Hematopoietic multipotent progenitor cell treated with erythropoietin and hydrocortisone succinate and interleukin-3 and kit ligand, for 4 days (in vitro differentiated cells): ENCODE data around the gene ASTN2.
"Not testable (repeated sequence)": the region's sequence is repeated elsewhere in the genome, so short reads cannot be mapped to it uniquely, and the experiment has no call there.

Experiments used
- DNase-seq: peaks from one replicate; pipeline ENCODE4 v3.0.0-alpha.2; 2015

Gene ASTN2

DNA sequence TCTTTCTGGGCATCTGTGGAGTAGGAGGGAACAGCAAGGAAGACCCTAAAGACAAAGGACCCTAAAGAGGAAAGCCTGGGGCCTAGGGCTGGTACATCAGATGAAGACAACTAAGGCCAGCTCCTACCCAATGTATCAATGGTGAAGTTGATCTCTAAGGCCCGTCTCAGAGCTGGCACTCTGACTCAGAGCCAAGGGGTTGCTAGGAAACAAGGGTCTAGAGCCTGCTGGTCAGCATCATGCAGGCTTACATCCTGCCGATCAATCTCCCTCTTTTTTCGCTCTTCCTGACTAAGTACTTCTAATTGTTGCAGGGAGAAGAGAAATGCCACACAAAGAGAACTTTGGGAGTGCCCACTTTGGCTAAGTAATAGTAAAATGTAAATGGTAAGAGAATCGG lies 701.6 kb downstream of the ASTN2 start:
- no peak for DNase-seq

DNA sequence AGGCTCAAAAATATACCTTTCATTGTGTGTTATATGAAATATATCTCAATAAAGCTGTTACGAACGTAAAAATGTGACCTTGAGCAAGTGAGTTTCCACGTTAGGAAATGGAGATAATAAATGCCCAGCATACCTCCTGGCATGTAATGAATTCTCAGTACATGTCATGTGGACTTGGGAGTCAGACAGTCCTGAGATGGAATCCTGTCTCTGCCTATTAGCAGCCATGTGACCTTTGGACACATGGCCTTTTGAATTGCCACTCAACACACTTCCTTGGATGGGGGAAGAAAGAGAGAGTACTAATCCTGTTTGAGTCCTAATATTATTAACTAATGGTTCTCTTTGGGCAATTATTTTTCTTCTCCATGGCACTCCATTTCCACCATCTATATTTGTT lies 702.1 kb downstream of the ASTN2 start:
- DNase-seq: no peak

DNA sequence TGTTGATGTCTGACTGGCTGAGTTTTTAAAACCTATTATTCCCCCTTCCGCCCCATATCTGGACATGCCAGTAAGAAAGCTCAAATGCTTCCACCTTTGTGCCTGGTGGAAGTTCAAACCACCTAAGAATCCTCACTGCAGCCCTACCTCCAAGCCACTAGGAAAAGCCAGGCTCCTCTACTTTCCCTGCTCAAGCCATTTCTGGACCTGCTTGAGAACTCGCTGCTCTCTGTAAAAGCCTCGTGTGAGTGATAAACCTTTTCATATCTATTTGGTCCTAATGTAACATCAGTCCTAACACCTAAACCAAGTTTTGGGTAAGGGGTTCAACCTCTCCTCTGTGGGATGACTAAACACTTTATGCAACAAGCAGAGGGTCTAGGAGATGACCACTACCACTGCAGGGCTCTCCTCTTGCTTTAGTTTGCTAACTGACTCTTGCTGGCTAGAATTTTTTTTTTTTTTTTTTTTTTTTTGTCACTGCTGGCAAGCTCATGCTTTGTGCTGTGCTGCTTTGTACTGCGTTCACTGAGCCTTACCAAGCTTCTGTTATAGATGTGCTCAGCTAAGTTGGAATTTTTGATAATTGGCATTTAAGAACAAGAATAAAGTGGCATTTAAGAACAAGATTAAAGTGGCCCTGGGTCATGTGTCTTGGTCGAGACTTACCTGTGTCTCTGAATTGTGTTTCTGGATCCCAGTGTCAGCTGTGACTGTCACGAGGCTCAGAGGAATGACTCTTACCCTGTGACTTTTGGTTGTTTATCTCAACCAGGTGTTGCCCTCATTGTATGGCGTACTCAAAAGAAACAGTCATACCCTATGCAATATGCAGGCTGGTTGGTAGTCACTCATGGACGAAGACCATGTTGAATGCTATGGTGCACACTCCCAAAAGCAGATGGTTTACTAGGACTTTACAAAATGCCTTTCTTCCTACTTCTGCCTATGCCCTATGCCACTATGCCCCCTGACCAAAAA lies 708.3 kb downstream of the ASTN2 start:
- DNase-seq: no peak

DNA sequence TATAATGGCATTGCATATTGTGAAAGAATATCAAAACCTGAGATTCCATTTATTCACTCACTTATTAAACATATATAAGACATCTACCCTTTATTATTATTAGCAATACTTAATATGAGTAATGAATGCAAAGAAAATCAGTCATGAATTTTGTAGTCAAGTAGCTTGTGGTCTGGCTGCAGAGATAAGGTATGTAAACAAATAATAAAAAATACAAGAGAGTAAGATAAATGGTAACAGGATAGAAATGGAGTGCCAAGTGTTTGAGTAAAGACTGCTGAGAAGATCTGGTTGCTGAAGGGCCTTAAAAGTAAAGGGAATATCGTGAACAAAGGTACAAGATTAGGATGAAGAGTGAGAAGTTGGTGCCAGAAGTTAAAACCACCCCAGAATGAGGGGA lies 709.3 kb downstream of the ASTN2 start:
- DNase-seq: no peak

DNA sequence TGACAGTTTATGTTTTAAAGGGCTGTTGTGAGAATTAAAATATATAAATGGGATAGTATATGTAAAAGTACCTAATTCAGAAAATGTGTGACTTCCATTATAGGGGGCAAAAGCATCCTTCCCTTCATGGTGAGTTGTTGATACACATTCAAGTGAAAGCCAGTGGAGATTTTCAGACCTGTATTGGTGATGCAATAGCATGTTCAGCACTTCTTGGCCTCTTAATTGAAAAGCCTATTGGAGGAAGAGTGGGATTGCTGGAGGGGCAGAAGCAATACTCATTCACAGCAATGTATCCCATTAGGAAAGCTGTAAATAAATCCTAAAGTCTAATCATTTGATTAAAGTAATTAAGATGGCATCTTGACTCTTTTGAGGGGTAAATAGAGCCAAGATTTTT lies 710.4 kb downstream of the ASTN2 start:
- no peak for DNase-seq

DNA sequence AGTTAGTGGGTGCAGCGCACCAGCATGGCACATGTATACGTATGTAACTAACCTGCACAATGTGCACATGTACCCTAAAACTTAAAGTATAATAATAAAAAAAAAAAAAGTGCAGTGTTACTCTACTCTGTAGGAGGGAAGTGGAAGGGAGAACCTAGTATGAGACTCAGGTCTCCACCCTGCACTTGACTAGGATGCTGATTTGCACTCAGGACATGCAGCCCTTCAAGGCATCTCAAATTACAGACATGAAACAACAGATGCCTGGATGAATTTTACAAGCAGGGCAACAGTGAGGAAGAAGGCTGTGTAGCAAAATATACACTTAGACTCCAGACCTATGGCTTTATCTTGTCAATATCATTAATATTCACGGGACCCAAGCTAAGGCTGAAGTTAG lies 711.2 kb downstream of the ASTN2 start:
- DNase-seq: no peak

DNA sequence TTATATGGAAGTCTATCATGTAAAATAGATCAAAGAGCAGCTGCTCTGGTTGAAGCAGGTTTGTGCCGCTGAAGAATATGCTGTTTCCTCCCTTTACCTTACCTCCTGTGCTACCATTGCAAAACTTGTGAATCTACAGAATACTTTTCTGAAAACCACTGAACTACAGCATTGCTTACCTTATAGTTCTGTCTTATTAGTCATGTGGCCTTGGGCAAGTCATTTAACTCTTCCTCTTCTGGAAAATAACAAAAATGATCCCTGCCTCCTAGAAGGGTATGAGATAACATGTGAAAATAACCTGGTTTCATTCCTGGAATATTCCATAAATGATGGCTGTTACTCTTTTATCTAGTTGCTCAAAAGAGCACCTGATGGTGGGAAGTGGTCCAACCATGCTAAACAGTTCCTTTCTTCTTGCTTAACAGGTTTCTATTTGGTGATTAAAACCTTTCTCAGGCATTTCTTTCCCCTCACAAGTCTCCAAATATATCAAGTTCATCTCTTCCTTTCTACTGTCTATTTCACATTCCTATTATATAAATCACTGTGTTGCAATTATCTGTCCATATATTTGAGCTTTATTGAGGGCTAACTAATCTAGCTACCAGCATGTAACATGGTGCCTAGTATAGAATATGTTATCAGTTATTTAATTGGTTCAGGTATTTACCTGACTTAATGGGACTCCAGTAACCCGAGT lies 712.8 kb downstream of the ASTN2 start:
- DNase-seq: no peak

DNA sequence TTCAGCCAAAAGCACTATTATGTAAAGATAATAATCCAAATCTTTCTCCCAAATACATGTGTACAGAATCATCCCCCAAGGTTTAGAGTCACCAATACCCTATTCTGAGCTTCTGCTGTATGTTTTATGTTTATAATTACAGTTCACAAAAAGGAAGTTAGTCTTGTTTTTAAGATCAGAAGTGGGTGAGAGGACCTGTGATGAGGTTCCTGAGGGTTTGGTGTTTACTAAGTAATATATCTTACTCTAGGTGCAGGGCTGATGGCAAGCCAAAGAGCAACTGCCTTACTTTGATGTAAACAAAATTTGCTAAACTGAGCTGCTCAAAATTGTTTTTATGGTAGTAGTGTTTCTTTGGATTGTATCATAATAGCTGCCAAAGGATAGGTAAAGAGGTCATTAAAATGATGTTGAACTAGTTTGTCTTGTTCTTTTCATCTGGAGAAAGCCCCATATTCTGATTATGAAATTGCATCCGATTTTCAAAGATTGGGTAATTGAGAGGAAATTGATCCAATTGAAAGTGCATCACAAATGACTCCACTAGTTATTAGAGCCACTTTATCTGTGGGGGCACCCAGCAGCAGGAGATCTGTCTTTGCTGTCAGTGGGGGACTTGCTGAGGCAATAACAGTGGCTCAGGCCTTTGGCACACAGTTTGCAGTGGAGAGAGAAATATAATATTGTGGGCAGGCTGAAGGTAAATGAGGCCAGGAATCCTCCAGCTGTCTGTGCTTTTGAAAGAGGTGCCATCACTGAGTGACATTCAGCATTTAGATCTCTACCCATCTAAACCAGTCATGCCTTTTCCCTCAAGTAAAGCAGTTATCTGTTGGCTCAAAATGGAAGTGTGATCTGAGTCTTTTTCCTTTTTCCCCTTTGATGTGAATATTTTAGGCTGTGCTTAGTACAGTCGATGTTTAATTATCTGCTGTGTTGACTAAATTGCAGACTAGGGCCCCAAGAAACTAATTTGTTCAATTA lies 713.7 kb downstream of the ASTN2 start:
- no peak for DNase-seq

DNA sequence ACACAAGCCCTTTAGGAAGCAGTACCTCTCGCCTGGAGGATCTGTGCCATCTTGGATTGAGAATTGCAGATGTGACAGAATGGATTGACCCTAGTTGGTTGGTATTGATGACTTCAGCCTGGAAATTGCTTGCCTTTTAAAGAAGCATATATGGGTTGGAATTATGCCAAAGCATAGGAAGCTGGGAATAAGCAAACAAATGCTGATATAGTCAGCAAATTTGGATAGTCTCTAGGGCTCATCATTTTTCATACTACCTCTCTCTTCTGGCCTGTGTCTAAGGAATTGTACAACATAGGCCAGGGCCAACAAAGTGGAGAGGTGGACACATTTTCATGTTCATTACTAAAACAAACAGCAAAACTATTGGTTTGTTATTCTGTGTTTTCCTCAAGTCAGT lies 714.6 kb downstream of the ASTN2 start:
- DNase-seq: no peak

DNA sequence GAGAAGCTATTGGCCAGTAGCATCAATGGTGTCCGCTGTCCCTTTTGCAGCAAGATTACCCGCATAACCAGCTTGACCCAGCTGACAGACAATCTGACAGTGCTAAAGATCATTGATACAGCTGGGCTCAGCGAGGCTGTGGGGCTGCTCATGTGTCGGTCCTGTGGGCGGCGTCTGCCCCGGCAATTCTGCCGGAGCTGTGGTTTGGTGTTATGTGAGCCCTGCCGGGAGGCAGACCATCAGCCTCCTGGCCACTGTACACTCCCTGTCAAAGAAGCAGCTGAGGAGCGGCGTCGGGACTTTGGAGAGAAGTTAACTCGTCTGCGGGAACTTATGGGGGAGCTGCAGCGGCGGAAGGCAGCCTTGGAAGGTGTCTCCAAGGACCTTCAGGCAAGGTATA lies 717.0 kb downstream of the ASTN2 start:
- no peak for DNase-seq

DNA sequence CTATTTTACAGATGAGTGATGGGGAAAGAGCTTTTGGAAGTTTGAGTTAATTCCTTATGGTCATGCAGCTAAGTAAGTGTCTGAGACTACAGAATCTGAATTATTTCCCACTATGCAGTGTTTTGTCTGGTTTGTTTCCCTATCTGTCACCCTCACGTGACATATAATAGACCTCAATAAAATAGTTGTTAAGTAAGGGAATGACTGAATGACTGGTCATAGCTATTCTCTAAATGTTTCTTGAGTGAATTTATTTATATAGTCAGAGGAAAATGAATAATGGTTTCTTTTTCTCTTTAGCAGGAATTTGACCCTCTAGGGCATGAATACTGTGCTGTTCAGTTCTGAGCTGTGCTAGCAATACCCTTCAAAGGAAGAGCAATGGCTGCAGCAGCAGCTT lies 717.5 kb downstream of the ASTN2 start:
- DNase-seq: no peak

DNA sequence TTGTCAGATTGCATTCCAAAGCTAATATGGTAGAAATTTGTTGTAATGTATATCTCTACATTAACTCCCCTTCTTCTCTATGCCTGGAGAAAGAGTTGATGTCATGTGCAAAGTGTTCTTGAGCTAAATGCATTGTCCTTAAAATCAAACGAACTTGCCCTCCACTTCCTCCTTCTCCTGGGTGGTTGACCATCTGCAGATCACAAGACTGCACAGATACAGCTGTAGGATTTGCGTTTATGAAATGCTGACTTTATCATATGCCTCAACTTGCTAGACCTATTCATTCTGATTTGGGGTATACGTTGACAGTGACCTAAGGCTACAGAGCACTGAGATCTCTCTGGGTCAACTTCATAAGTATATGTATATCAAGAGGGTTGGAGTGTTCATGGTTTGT lies 719.4 kb downstream of the ASTN2 start:
- DNase-seq: peak; percentile 56

DNA sequence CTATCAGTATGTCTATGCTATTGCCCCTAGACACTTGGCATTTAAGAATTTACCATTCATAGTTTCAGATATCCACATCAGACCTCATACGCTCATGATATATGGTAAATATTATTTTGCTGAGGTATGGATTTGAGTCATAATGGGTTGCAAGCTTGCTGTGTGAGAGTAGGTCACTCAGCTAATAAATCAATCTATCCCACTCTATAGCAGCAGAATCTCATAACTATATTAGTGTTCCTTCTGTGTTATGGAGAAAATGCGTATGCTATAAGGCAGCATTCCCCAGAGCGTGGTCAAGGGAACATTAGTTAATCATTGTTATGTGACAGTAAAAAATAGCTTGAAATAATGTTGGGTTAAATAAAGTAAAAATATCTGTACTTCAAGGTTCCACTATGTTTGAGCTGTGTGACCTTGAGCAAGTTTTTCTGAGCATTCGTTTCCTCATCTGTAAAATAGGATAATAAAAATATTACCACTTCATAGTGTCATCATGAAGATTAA lies 720.0 kb downstream of the ASTN2 start:
- DNase-seq: no peak

DNA sequence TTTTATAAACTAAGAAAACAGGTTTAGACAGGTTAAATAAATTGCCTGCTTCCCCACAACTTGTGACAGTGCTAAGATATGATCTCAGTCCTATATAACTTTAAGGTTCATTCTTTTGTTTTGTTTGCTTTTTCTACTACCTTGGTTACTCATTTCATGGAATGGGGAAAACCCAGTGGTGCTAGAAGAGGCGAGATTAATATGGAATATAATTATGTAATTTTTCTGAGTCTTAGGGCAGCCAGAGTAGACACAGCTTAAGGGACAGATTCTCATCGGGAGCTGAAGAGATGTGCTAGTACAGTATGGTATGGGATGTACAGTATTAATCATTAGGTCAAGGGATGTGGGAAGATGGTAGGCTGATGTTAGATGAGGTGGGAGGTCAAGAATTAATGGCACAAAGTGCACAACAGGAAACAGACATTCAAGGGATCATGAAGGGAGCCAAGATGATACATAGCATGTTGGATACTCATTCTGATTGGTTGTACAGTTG lies 721.6 kb downstream of the ASTN2 start:
- no peak for DNase-seq

DNA sequence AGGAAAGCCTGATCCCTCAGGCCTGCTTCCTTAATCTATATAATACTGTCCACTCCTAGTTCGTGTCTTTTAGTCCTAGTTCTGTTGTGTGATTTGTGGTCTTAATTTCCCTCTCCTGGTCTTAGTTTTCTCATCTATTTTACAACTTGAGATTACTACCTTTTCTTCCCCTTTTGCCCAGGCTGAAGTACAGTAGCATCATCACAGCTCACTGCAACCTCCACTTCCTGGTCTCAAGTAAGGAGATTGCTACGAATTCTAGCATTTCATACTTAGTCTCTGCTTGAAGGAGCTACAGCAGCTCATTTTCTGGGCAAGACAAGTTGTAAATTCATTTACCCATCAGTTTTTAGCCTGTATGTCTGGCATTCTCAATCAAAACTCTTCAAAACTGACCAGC lies 722.2 kb downstream of the ASTN2 start:
- DNase-seq: peak; percentile 17

DNA sequence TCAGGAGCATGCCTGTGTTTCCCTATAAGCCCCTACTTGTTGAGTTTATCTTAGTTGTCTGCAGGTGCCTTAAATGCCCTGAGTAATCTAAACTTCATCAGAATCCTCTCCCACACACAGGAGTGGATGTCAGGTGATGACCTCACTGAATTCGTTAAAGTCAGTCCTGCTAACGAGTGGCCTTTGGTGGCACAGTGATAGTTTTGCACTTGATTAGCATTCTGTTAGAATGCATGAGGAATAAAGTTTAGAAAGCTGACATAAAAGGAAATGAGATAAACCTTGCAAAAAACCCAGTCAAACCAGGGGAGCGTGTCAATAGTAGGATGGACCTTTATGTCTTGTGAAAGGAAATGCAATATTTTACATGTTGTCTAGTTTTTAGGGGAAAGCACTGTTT lies 723.2 kb downstream of the ASTN2 start:
- no peak for DNase-seq

DNA sequence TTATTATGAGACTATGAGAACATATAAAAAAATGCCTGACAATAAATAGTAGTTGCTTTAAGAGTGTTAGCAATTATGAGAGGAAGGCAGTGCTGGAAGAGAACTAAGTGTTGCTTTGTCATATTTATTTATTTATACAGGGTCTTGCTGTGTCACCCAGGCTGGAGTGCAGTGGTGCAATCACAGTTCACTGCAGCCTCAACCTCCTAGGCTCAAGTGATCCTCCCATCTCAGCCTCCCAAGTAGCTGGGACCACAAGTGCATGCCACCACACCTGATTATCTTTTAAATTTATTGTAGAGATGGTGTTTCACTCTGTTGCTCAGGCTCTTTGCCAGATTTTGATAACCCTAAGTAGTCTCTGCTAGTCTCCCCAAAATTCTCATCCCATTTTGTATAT lies 724.1 kb downstream of the ASTN2 start:
- not testable (repeated sequence) for DNase-seq

DNA sequence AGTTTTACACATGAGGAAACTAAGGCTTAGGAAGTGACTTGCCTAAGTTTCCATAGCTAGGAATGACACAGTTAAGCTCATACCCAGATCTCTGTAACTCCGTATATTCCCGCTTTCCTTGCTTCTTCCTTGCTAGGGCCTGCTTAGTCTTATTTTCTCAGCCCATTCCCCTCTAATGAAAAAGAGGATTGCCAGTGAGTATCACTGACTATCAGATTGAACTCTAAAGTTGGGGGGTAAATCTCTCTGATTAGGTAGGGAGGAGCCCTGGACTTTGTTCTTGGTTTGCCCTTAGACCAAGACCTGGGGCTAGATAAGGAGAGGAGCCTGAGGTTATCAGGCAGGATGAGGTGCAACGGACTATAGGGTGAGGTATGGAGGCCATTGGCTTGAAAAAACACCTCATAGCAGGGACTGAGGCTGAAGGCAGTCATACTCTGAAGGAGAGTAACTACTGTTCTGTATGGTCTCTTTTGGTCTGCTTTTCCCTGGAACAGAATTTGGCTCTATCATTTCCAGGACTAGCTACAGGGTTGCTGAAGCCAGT lies 725.3 kb downstream of the ASTN2 start:
- DNase-seq: peak; percentile 30

DNA sequence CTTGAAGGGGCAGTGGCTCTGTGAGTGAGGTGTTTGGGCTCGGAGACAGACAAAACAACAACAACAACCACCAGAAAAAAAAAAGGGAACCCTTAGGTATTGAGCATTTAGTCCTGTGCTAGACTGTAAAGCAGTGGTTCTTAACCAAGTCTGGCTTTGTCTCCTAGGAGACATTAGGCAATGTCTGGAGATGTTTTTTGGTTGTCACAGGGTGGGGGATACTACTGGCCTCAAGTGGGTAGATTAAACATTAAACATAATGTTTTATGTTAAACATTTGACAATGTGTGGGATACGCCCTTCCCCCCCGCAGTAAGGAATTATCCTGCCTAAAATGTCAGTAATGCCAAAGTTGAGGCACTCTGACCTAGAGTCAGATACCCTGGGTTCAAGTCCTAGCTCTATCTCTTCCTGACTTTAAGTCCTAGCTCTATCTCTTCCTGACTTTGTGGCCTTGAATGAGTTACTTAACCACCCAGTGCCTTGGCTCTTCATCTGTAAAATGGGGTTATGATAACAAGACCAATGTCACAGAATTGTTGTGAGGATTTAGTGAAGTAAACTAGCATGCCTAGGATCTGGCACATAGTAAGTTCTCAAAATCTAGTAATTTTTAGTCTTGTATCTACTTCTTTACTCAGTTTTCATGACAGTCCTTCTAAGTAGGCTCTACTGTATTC lies 725.9 kb downstream of the ASTN2 start:
- DNase-seq: peak; percentile 18

DNA sequence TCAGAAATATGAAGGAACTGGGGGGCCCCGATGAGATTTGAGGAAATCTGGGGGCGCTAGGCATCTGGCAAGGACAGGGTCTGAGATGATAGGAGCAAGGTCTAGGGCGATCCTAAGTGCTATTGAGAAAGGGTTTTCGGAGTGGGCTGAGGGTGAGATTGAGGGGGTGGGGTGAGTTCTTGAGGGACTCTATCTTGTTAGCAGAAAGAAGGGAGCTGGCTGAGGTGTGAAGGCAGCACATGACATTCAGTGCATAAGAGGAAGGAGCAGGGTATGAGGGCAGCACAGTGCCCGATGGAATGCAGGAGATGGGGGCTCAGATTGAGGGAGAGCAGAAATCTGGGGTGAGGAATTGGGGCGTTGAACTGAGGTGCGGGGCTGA lies 727.1 kb downstream of the ASTN2 start:
- peak; percentile 17 for DNase-seq

DNA sequence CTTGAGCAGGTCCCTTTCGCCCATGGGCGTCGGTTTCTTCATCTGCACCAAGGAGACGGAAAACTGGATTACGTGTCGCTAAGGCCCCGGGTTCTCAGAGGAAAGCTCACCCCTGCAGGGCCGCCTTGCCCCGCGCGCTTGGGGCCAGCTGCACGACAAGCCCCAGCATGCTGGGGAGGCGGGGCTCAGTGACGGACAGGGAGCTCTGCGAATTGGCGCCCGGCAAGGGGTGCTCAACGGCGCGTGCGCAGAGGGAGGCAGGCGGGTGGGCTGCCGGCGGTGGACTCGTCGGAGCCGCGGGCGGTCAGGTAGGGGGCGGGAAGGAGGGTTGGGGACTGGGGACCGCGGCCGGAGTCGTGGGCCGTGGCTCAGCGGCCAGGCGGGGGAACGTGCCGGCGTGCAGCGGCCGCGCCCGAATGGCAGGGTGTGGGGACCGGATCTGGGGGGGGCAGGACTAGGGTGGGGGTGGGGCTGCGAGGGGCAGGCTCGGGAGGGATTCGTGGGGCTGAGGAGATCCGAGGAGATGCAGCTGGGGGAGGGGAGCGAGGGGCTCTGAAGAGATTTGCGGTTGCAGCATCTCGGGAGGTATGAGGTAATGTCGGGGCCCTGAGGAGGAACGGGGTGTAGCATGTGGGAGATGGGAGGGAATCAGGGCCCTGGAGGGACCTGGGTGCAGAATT lies 727.6 kb downstream of the ASTN2 start, which contains the start of gene TRIM32:
TSS of gene TRIM32 (plus strand) at position 232 of the 680 bp plus-strand sequence. CDS start 10,438 bp downstream, outside the sequence.
- DNase-seq: peak; percentile 93
